IMR-90 (cell line): ENCODE results near the gene CLEC16A. TPM values are rescaled to one million over a fixed set of nuclear protein-coding genes. Genes with fewer than 3 reads are reported as not detected.
A peak's percentile ranks its signal among the peaks of the same experiment; 100 is the strongest.

Experiments
- ATAC-seq: fragments of 200-7000 bp; cut with Tn5 transposase; 2 replicates; pipeline ENCODE4 v1.9.1; 2020; ENCODE audit warnings: low read depth, mild to moderate bottlenecking, moderate library complexity
- BruUV-seq: library from RNA; stranded (reverse); fragments of 400-500 nt; replicated peaks from 2 replicates; lab custom pipeline; 2021; lab: Mats Ljungman, UMichigan
- CTCF ChIA-PET: fragments of 300-600 bp; formaldehyde crosslinking; extraction: SDS; loops from one replicate; lab custom pipeline; 2021; ENCODE audit warnings: antibody characterized with exemption; lab: Yijun Ruan, JAX
- POLR2A ChIA-PET: fragments of 300-600 bp; sonication (Branson Sonifier 250); formaldehyde crosslinking; loops from one replicate; lab custom pipeline; 2022; ENCODE audit warnings: antibody characterized with exemption; ENCODE audit not compliant: unreplicated experiment; lab: Charles Lee
- DNase-seq: peaks from one replicate; pipeline ENCODE4 v3.0.0; 2013
- H2AFZ ChIP-seq: replicated peaks from 2 replicates; pipeline ENCODE3; 2013; ENCODE audit warnings: low read length, mild to moderate bottlenecking; ENCODE audit not compliant: poor library complexity
- H2AK5ac ChIP-seq: 2 replicates; pipeline ENCODE4 v1.6.1; 2013; ENCODE audit warnings: low read depth, low read length, inconsistent platforms
- H2AK9ac ChIP-seq: replicated peaks from 2 replicates; pipeline ENCODE3; 2013; ENCODE audit warnings: mild to moderate bottlenecking, low read depth, low read length, moderate library complexity; ENCODE audit not compliant: poor library complexity
- H2BK120ac ChIP-seq: 2 replicates; pipeline ENCODE4 v1.6.1; 2013; ENCODE audit warnings: low read depth, low read length, inconsistent platforms
- H2BK15ac ChIP-seq: 3 replicates; pipeline ENCODE4 v1.6.1; 2013; ENCODE audit warnings: low read depth, low read length, inconsistent platforms
- H2BK20ac ChIP-seq: 2 replicates; pipeline ENCODE4 v1.6.1; 2013; ENCODE audit warnings: low read depth, mild to moderate bottlenecking, inconsistent platforms, low read length, moderate library complexity
- H2BK5ac ChIP-seq: 2 replicates; pipeline ENCODE4 v1.6.1; 2013; ENCODE audit warnings: mild to moderate bottlenecking, low read depth, low read length, inconsistent platforms; ENCODE audit not compliant: poor library complexity, severe bottlenecking
- H3K14ac ChIP-seq: replicated peaks from 2 replicates; pipeline ENCODE4 v1.6.1; 2013; ENCODE audit warnings: low read depth, low read length, inconsistent platforms
- H3K18ac ChIP-seq: 2 replicates; pipeline ENCODE4 v1.6.1; 2013; ENCODE audit warnings: low read depth, low read length, control low read depth
- H3K23ac ChIP-seq: 2 replicates; pipeline ENCODE4 v1.6.1; 2013; ENCODE audit warnings: low read depth, low read length, inconsistent platforms
- H3K27ac ChIP-seq: 2 replicates; pipeline ENCODE4 v1.5.1; 2013; ENCODE audit warnings: mild to moderate bottlenecking, control low read depth, low read length; ENCODE audit not compliant: insufficient read depth
- H3K27me3 ChIP-seq: 2 replicates; pipeline ENCODE4 v1.6.1; 2013; ENCODE audit warnings: low read length; ENCODE audit not compliant: control insufficient read depth, insufficient read depth
- H3K36me3 ChIP-seq: 2 replicates; pipeline ENCODE4 v1.6.1; 2013; ENCODE audit warnings: low read length, mixed read lengths; ENCODE audit not compliant: control insufficient read depth, insufficient read depth
- H3K4ac ChIP-seq: 2 replicates; pipeline ENCODE4 v1.6.1; 2013; ENCODE audit warnings: low read depth, low read length, inconsistent platforms
- H3K4me1 ChIP-seq: 2 replicates; pipeline ENCODE4 v1.6.1; 2013; ENCODE audit warnings: low read length, mixed read lengths; ENCODE audit not compliant: control insufficient read depth, insufficient read depth
- H3K4me2 ChIP-seq: 2 replicates; pipeline ENCODE4 v1.6.1; 2013; ENCODE audit warnings: low read depth, mild to moderate bottlenecking, control low read depth, low read length, moderate library complexity
- H3K4me3 ChIP-seq: 2 replicates; pipeline ENCODE4 v1.5.1; 2013; ENCODE audit warnings: low read depth, mild to moderate bottlenecking, control low read depth, low read length, moderate library complexity; ENCODE audit not compliant: insufficient read depth
- H3K56ac ChIP-seq: 2 replicates; pipeline ENCODE4 v1.6.1; 2013; ENCODE audit warnings: low read length, inconsistent platforms; ENCODE audit not compliant: insufficient read depth; ENCODE audit errors: extremely low read depth
- H3K79me1 ChIP-seq, 2 experiments: 2 replicates each; pipeline ENCODE4 v1.6.1; 2013; ENCODE audit warnings: low read length in 2 of 2, inconsistent platforms in 1 of 2, low read depth in 1 of 2
- H3K9ac ChIP-seq: 2 replicates; pipeline ENCODE4 v1.6.1; 2013; ENCODE audit warnings: low read depth, low read length, control low read depth
- H3K9me1 ChIP-seq: 2 replicates; pipeline ENCODE4 v1.6.1; 2013; ENCODE audit warnings: low read length, inconsistent platforms; ENCODE audit not compliant: insufficient read depth
- H3K9me3 ChIP-seq: 2 replicates; pipeline ENCODE4 v1.6.1; 2013; ENCODE audit warnings: low read length; ENCODE audit not compliant: control insufficient read depth, insufficient read depth
- H4K20me1 ChIP-seq: 2 replicates; pipeline ENCODE4 v1.6.1; 2013; ENCODE audit warnings: low read length, inconsistent platforms; ENCODE audit not compliant: insufficient read depth
- H4K5ac ChIP-seq: 2 replicates; pipeline ENCODE4 v1.6.1; 2013; ENCODE audit warnings: mild to moderate bottlenecking, low read depth, low read length, control low read depth
- H4K8ac ChIP-seq, 2 experiments: 2 replicates each; pipeline ENCODE4 v1.6.1; 2013; ENCODE audit warnings: low read depth in 2 of 2, low read length in 2 of 2, control low read depth in 1 of 2, inconsistent platforms in 1 of 2
- H4K91ac ChIP-seq: 2 replicates; pipeline ENCODE4 v1.6.1; 2013; ENCODE audit warnings: low read depth, low read length, inconsistent platforms; ENCODE audit not compliant: insufficient read depth
- ELK1 ChIP-seq: fragments of 150-350 bp; IDR thresholded peaks from 2 replicates; pipeline ENCODE4 v1.6.1; 2016; ENCODE audit warnings: low read depth, mild to moderate bottlenecking, low read length, moderate library complexity, borderline replicate concordance
- FOS ChIP-seq: fragments of 150-350 bp; IDR thresholded peaks from 2 replicates; pipeline ENCODE4 v1.6.1; 2016; ENCODE audit warnings: low read depth, low read length
- NFE2L2 ChIP-seq: fragments of 150-350 bp; IDR thresholded peaks from 2 replicates; pipeline ENCODE4 v1.6.1; 2016; ENCODE audit warnings: low read depth, mild to moderate bottlenecking, low read length
- RAD21 ChIP-seq: IDR thresholded peaks from 2 replicates; pipeline ENCODE4 v1.6.1; 2012; ENCODE audit warnings: low read length, improper control_type of control experiment
- RCOR1 ChIP-seq: IDR thresholded peaks from 2 replicates; pipeline ENCODE4 v1.6.1; 2012; ENCODE audit warnings: mild to moderate bottlenecking, low read length, improper control_type of control experiment; ENCODE audit not compliant: insufficient replicate concordance
- RFX5 ChIP-seq: IDR thresholded peaks from 2 replicates; pipeline ENCODE4 v1.8.0; 2012; ENCODE audit warnings: low read depth, mild to moderate bottlenecking, low read length, moderate library complexity
- USF2 ChIP-seq: fragments of 150-350 bp; IDR thresholded peaks from 2 replicates; pipeline ENCODE4 v1.6.1; 2017; ENCODE audit warnings: mild to moderate bottlenecking, antibody characterized with exemption, low read length, low read depth
- WGBS, 2 experiments: methylation state at CpG; one replicate each; pipeline versions ENCODE4 v1.1.5 to v1.1.7; 2013; ENCODE audit warnings: missing lambda C conversion rate in 2 of 2; ENCODE audit not compliant: insufficient read length in 1 of 2; ENCODE audit errors: extremely low coverage in 2 of 2; 5-methylcytosine and 5-hydroxymethylcytosine counted together
- dilution Hi-C: fragments of 300-500 bp; cut with HindIII; formaldehyde crosslinking; loops from one replicate; pipeline ENCODE4 v1.14.3; 2018; ENCODE audit warnings: low sequenced_read_pairs; ENCODE audit not compliant: unreplicated experiment
- in situ Hi-C: fragments of 300-500 bp; cut with MboI; formaldehyde crosslinking; loops from 3 replicates; pipeline ENCODE4 v1.14.3; 2019; ENCODE audit warnings: low sequenced_read_pairs, inconsistent platforms, mixed read lengths
- intact Hi-C: fragments of 100-400 bp; cut with micrococcal nuclease; formaldehyde crosslinking; loops from 2 replicates; pipeline ENCODE4 v1.10.0; 2022
- polyA plus RNA-seq, 3 experiments: library from polyadenylated mRNA; depleted of rRNA; stranded (reverse); fragments of >200 nt; gene quantifications; 2 replicates each; pipeline ENCODE4 v1.2.3, GENCODE V29; 2012; ENCODE audit warnings: low replicate concordance in 1 of 3
- total RNA-seq: library from RNA; depleted of rRNA; stranded (reverse); fragments of >200 nt; gene quantifications from 2 replicates; pipeline ENCODE4 v1.2.3, GENCODE V29; 2012

Gene CLEC16A
- total and polyA plus RNA-seq, 2 of the 4 experiments (the other 2 are of a cell fraction), result 15.9 to 16.5 TPM

- H3K9ac ChIP-seq, result no peak overlapping the region
- H3K4me2 ChIP-seq, result no peak overlapping the region
- H3K9me1 ChIP-seq, result peaks cover 24% of the 10 kb centered on the region
- H3K27me3 ChIP-seq, result no peaks in the 10 kb centered on the region
- H2BK15ac ChIP-seq, result peak overlapping the region; percentile 30; the same call in 1 of the 3 replicates
- no peak overlapping the region for H3K56ac ChIP-seq
- H2AK5ac ChIP-seq, result peak overlapping the region; percentile 49; the same call in 1 of the 2 replicates
- no peak overlapping the region for H3K4me3 ChIP-seq
- dilution Hi-C loops, result no loop called here
- H2AK9ac ChIP-seq, result no peak overlapping the region
- H2BK5ac ChIP-seq, result no peak overlapping the region
- no peak overlapping the region; the same call in 1 of the 2 replicates for H4K91ac ChIP-seq
- intact Hi-C loops, result loop anchor here (2.0 to 10.0 kb wide), 2 partner anchors 33 to 117 kb away; partner anchors contain the start of gene SOCS1
- 0 out of 2 replicates have a peak overlapping the region, but pooled peaks have one; percentile 11 for H4K5ac ChIP-seq
- BruUV-seq, result no TSS peak
- H3K79me1 ChIP-seq, result peaks cover 0 to 27% of the 10 kb centered on the region in 2 experiments; a peak in 3 of 4 replicates
- POLR2A ChIA-PET, result no interaction called here
- H3K14ac ChIP-seq, result no peak overlapping the region
- no peak overlapping the region for H2AFZ ChIP-seq
- H3K18ac ChIP-seq, result no peak overlapping the region
- peaks cover 39% of the 10 kb centered on the region for H3K4me1 ChIP-seq
- no peaks in the 10 kb centered on the region for H3K9me3 ChIP-seq
- H4K20me1 ChIP-seq, result no peaks in the 10 kb centered on the region
- no peak for DNase-seq
- ATAC-seq, result no peak
- no peak overlapping the region for H3K27ac ChIP-seq
- 0 out of 2 replicates have a peak overlapping the region, but pooled peaks have one; percentile 37 for H2BK120ac ChIP-seq
- no peak overlapping the region for H3K23ac ChIP-seq
- peak overlapping the region; percentile 43; the same call in 1 of the 2 replicates for H3K4ac ChIP-seq
- in situ Hi-C loops, result no loop called here
- peak overlapping the region; percentile 40; the same call in 1 of the 2 replicates for H2BK20ac ChIP-seq
- no peak for TF ChIP-seq RCOR1
- no peak for TF ChIP-seq NFE2L2
- no peak for TF ChIP-seq FOS
- TF ChIP-seq RAD21, result no peak
- no peak for TF ChIP-seq ELK1
- TF ChIP-seq USF2, result no peak
- TF ChIP-seq RFX5, result no peak
- WGBS, 2 experiments, result 70% methylated on average over 7 of the region's 14 CpGs; no CpG with 5 or more reads in 1 of the 2 experiments
- CTCF ChIA-PET, result interaction anchor here (1.5 kb wide), 1 partner anchor 9 kb away, joined by 4 read pairs; no protein-coding TSS in a partner anchor
- peak overlapping the region in 1 of 2 experiments; percentile 12; a peak in 1 of 4 replicates for H4K8ac ChIP-seq
- no peaks in the 10 kb centered on the region for H3K36me3 ChIP-seq
These were observed 193.8 kb downstream of the CLEC16A start for GRCh38 chr16:11138022-11138768.
